Stomach (tissue), 9 donors: ENCODE measurements around the gene SEPTIN10. TPM values are rescaled to one million over a fixed set of nuclear protein-coding genes. Genes with fewer than 3 reads are reported as not detected.
A peak's percentile ranks its signal among the peaks of the same experiment; 100 is the strongest.

ENCODE experiments used
- DNase-seq, 2 donors: peaks; one replicate each; pipeline versions ENCODE4 v3.0.0 to v3.0.0-alpha.2; 2013 to 2019
- H3K27ac ChIP-seq, 5 donors: fragments of 200-600 bp in 4 of 5; sonication (generic) in 4 of 5; one replicate each; pipeline ENCODE4 v1.5.1; 2013 to 2019; ENCODE audit warnings: mild to moderate bottlenecking in 1 of 5, moderate library complexity in 1 of 5
- H3K27me3 ChIP-seq, 3 donors: fragments of 200-600 bp; sonication (generic); one replicate each; pipeline ENCODE4 v1.5.1; 2017 to 2019; ENCODE audit warnings: mixed run types in 1 of 3
- H3K36me3 ChIP-seq, 4 donors: fragments of 200-600 bp; sonication (generic); 1 replicate in 3 of 4; 2 replicates in 1 of 4; pipeline ENCODE4 v1.5.1; 2016 to 2019
- H3K4me1 ChIP-seq, 4 donors: fragments of 200-600 bp; sonication (generic); one replicate each; pipeline ENCODE4 v1.5.1; 2016 to 2019
- H3K4me3 ChIP-seq, 4 donors: fragments of 200-600 bp; sonication (generic) in 3 of 4; one replicate each; pipeline ENCODE4 v1.5.1; 2016 to 2019; ENCODE audit warnings: mild to moderate bottlenecking in 1 of 4
- H3K9me3 ChIP-seq, 4 donors: fragments of 200-600 bp; sonication (generic); one replicate each; pipeline ENCODE4 v1.5.1; 2016 to 2019
- CTCF ChIP-seq, 7 experiments: fragments of 450-650 bp in 4 of 7; fragments of 200-600 bp in 3 of 7; sonication (generic) in 3 of 7; IDR thresholded peaks; one replicate each; pipeline ENCODE4 v1.5.1; 2016 to 2019; ENCODE audit warnings: antibody characterized with exemption in 7 of 7, control low read depth in 2 of 7, mild to moderate bottlenecking in 1 of 7
- EP300 ChIP-seq: sonication (generic); formaldehyde crosslinking; IDR thresholded peaks from one replicate; pipeline ENCODE4 v1.6.1; 2017; ENCODE audit warnings: antibody characterized with exemption
- POLR2A ChIP-seq, 4 donors: fragments of 450-650 bp; IDR thresholded peaks; one replicate each; pipeline ENCODE4 v1.6.1; 2016; ENCODE audit warnings: antibody characterized with exemption in 4 of 4, control low read depth in 2 of 4, mild to moderate bottlenecking in 1 of 4, moderate library complexity in 1 of 4
- POLR2AphosphoS5 ChIP-seq, 3 donors: sonication (generic); formaldehyde crosslinking; IDR thresholded peaks; one replicate each; pipeline ENCODE4 v1.6.1; 2016; ENCODE audit warnings: antibody characterized with exemption in 3 of 3
- WGBS, 5 donors: extraction: QIAGEN DNeasy Blood & Tissue Kit in 3 of 5; methylation state at CpG; one replicate each; pipeline versions ENCODE4 v1.1.5 to v1.1.7; 2013 to 2018; 5-methylcytosine and 5-hydroxymethylcytosine counted together
- intact Hi-C: fragments of 100-400 bp; cut with DNase I; formaldehyde crosslinking; loops from one replicate; pipeline ENCODE4 v1.15.1; 2023; ENCODE audit warnings: low total_unique reads
- polyA plus RNA-seq, 3 donors: library from polyadenylated mRNA; stranded (reverse); fragments of 200-250 nt; gene quantifications; one replicate each; pipeline ENCODE4 v1.2.3, GENCODE V29; 2013
- total RNA-seq, 5 donors: library from RNA; depleted of rRNA; stranded (reverse); fragments of >200 nt; gene quantifications; one replicate each; pipeline versions ENCODE4 v1.1.0 to v1.2.3, GENCODE V29; 2014 to 2016
- donor health status: healthy with polysubstance abuse.
- donor health status: Bipolar disorder and iron deficiency.
- donor health status: healthy.

The SEPTIN10 gene
- total and polyA plus RNA-seq, 8 donors = 24.9 to 101 (median 45.9) TPM

DNA sequence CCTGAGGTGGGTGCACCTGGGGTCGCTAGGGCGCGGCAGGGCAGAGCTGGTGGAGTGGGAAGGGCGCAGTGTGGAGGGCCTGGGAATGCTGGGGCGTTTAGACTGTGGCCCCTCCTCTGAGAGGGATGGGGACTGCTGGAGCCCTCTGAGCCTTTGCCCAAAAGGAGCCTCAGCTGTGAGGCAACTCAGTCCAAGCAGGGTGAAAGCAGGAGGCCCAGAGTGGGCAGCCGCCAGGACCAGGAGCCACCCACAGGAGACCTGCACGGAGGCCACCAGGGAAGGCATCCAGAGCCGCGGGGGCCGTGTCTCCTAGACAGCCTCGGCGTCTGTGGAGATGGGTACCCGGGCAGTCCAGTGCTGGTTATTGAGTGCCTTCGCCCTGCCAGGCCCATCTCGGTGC lies 114.9 kb downstream of the SEPTIN10 start:
- H3K4me3 ChIP-seq = no peak overlapping the region
- no peaks in the 10 kb centered on the region for H3K27me3 ChIP-seq
- no peak for DNase-seq
- H3K27ac ChIP-seq = no peak overlapping the region
- WGBS, 5 donors = 84 to 92% (median 88%) methylated on average over 14 to 15 of the region's 15 CpGs
- H3K9me3 ChIP-seq = no peaks in the 10 kb centered on the region
- H3K4me1 ChIP-seq = peaks cover 0 to 30% (median 24%) of the 10 kb centered on the region in 4 donors
- TF ChIP-seq POLR2AphosphoS5 (IDR thresholded peaks at IDR 0.05) (no peak), CTCF (IDR thresholded peaks at IDR 0.05) (no peak), POLR2A (IDR thresholded peaks at IDR 0.05) (no peak), EP300 (no peak)
- intact Hi-C loops = no loop called here
- H3K36me3 ChIP-seq = peaks cover 0 to 10% (median 7%) of the 10 kb centered on the region in 4 donors

- Histone ChIP-seq H3K4me1 (peaks cover 0 to 30% (median 24%) of the 10 kb centered on the region in 4 donors), H3K9me3 (no peaks in the 10 kb centered on the region), H3K4me3 (no peak overlapping the region), H3K27me3 (no peaks in the 10 kb centered on the region), H3K27ac (no peak overlapping the region), H3K36me3 (peaks cover 0 to 10% (median 7%) of the 10 kb centered on the region in 4 donors)
- intact Hi-C loops = no loop called here
- 63 to 71% (median 69%) methylated on average over 12 to 19 of the region's 19 CpGs for WGBS, 5 donors
- TF ChIP-seq POLR2AphosphoS5 (IDR thresholded peaks at IDR 0.05) (no peak), POLR2A (IDR thresholded peaks at IDR 0.05) (no peak), CTCF (IDR thresholded peaks at IDR 0.05) (no peak), EP300 (no peak)
- DNase-seq = peak in 1 of 2 donors; percentile 65
Measured at GRCh38 chr2:109497911-109498870, 115.6 kb downstream of the SEPTIN10 start.

DNA sequence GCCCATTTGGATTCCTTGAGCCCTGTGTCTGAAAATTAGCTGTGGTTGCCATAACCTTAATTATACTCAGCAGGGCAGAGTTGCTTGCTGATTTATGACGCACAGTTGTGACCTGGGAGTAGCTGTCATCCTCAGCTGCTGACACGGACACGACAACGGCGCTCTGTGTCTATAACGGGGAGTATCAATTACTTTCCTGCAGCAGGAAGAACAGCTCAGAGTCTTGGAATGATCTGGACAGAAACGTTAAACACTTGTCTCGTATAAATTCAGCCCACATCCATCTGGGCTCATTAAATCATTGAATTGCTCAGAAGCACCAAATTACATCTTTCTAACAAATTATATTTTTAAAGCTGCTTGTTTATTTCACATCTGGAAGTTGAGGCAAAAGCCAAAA lies 116.3 kb downstream of the SEPTIN10 start:
- Histone ChIP-seq H3K4me1 (peaks cover 0 to 30% (median 24%) of the 10 kb centered on the region in 4 donors), H3K4me3 (no peak overlapping the region), H3K27me3 (no peaks in the 10 kb centered on the region), H3K27ac (no peak overlapping the region), H3K36me3 (peaks cover 0 to 13% (median 8%) of the 10 kb centered on the region in 4 donors), H3K9me3 (no peaks in the 10 kb centered on the region)
- no peak for DNase-seq
- intact Hi-C loops = no loop called here
- 55 to 83% (median 73%) methylated on average over 8 of the region's 8 CpGs for WGBS, 5 donors
- TF ChIP-seq CTCF (IDR thresholded peaks at IDR 0.05) (no peak), POLR2AphosphoS5 (IDR thresholded peaks at IDR 0.05) (no peak), EP300 (no peak), POLR2A (IDR thresholded peaks at IDR 0.05) (no peak)

DNA sequence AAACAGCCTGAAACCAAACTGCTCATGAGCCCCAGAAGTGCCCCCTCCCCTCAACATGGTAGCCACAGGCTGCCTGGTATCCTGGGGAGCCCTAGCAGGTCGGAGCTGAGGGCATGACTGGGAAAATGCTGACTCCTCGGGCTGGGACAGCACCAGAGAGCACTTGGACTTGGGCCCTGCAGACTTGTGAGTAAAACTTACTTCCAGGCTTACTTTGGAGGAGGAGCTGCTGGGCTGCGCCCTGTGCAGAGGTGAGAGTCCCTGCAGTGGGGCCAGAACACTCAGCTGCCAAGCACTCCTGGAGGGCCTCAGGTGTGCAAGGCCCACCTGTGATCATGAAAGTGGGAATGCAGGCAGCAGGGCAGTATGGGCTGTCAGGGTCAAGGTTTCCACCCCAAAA lies 119.4 kb downstream of the SEPTIN10 start:
- H3K27me3 ChIP-seq = no peaks in the 10 kb centered on the region
- peak in 1 of 2 donors; percentile 47 for DNase-seq

More for the DNA sequence above, 119.4 kb downstream of the SEPTIN10 start:
- no peak for TF ChIP-seq POLR2AphosphoS5 (IDR thresholded peaks at IDR 0.05)
- TF ChIP-seq POLR2A (IDR thresholded peaks at IDR 0.05) = no peak
- no peak for TF ChIP-seq EP300
- TF ChIP-seq CTCF (IDR thresholded peaks at IDR 0.05) = no peak
- Histone ChIP-seq H3K36me3 (peaks cover 0 to 7% (median 5%) of the 10 kb centered on the region in 4 donors), H3K9me3 (no peaks in the 10 kb centered on the region), H3K4me3 (no peak overlapping the region), H3K27ac (no peak overlapping the region), H3K4me1 (peaks cover 0 to 20% (median 17%) of the 10 kb centered on the region in 4 donors)
- 34 to 56% (median 55%) methylated on average over 2 to 3 of the region's 3 CpGs for WGBS, 5 donors
- intact Hi-C loops = no loop called here
